Tibial artery (tissue), 4 donors: ENCODE data around the gene EMP2.
A peak's percentile ranks its signal among the peaks of the same experiment; 100 is the strongest.

Source experiments
- DNase-seq, 2 donors: peaks; one replicate each; pipeline ENCODE4 v3.0.0-alpha.2; 2019
- H3K27ac ChIP-seq, 2 donors: fragments of 200-600 bp; sonication (generic) in 1 of 2; 1 replicate in 1 of 2; 2 replicates in 1 of 2; pipeline ENCODE4 v1.5.1; 2018 to 2019; ENCODE audit warnings: mild to moderate bottlenecking in 1 of 2
- H3K27me3 ChIP-seq, 2 donors: fragments of 200-600 bp; sonication (generic) in 1 of 2; one replicate each; pipeline versions ENCODE4 v1.5.1 to v1.6.0; 2016 to 2019
- H3K36me3 ChIP-seq, 3 donors: fragments of 200-600 bp; sonication (generic) in 2 of 3; one replicate each; pipeline ENCODE4 v1.5.1; 2016 to 2019; ENCODE audit warnings: mild to moderate bottlenecking in 2 of 3
- H3K4me1 ChIP-seq, 4 donors: fragments of 200-600 bp; sonication (generic) in 2 of 4; 1 replicate in 3 of 4; 2 replicates in 1 of 4; pipeline ENCODE4 v1.5.1; 2016 to 2019
- H3K4me3 ChIP-seq, 2 donors: fragments of 200-600 bp; sonication (generic) in 1 of 2; 1 replicate in 1 of 2; 2 replicates in 1 of 2; pipeline ENCODE4 v1.5.1; 2018 to 2019; ENCODE audit warnings: mild to moderate bottlenecking in 2 of 2
- H3K9me3 ChIP-seq, 3 donors: fragments of 200-600 bp; sonication (generic) in 1 of 3; one replicate each; pipeline ENCODE4 v1.5.1; 2016 to 2019
- CTCF ChIP-seq, 2 experiments: fragments of 200-600 bp in 1 of 2; fragments of 450-650 bp in 1 of 2; IDR thresholded peaks; one replicate each; pipeline ENCODE4 v1.5.1; 2017 to 2019; ENCODE audit warnings: antibody characterized with exemption in 2 of 2, mild to moderate bottlenecking in 1 of 2, moderate library complexity in 1 of 2
- intact Hi-C: fragments of 100-400 bp; cut with DNase I; formaldehyde crosslinking; loops from one replicate; pipeline ENCODE4 v1.15.0; 2023; ENCODE audit warnings: low total_unique reads

Gene EMP2

GRCh38 chr16:10576390-10577304 is 3.8 kb downstream of the EMP2 start:
- H3K27ac ChIP-seq, result peak overlapping the region; percentile 97
- H3K27me3 ChIP-seq, result no peaks in the 10 kb centered on the region
- peaks cover 0 to 4% (median 0%) of the 10 kb centered on the region in 3 donors for H3K36me3 ChIP-seq
- H3K9me3 ChIP-seq, result no peaks in the 10 kb centered on the region
- peaks cover 0 to 56% (median 34%) of the 10 kb centered on the region in 4 donors for H3K4me1 ChIP-seq
- intact Hi-C loops, result no loop called here
- no peak for DNase-seq
- no peak for TF ChIP-seq CTCF (IDR thresholded peaks at IDR 0.05)
- peak overlapping the region; percentile 94 to 99 for H3K4me3 ChIP-seq

GRCh38 chr16:10575506-10576130 is 4.8 kb downstream of the EMP2 start:
- intact Hi-C loops, result no loop called here
- no peak for DNase-seq
- Histone ChIP-seq H3K36me3 (peaks cover 0 to 8% (median 0%) of the 10 kb centered on the region in 3 donors), H3K27me3 (no peaks in the 10 kb centered on the region), H3K27ac (peak overlapping the region in 1 of 2 donors; percentile 97), H3K9me3 (no peaks in the 10 kb centered on the region), H3K4me3 (no peak overlapping the region), H3K4me1 (peaks cover 0 to 52% (median 35%) of the 10 kb centered on the region in 4 donors)
- TF ChIP-seq CTCF (IDR thresholded peaks at IDR 0.05), result no peak

GRCh38 chr16:10572611-10573010 is 7.8 kb downstream of the EMP2 start:
- H3K9me3 ChIP-seq, result no peaks in the 10 kb centered on the region
- H3K27me3 ChIP-seq, result no peaks in the 10 kb centered on the region
- no peak for TF ChIP-seq CTCF (IDR thresholded peaks at IDR 0.05)
- no peak for DNase-seq
- no peak overlapping the region for H3K4me3 ChIP-seq
- peaks cover 0 to 8% (median 0%) of the 10 kb centered on the region in 3 donors for H3K36me3 ChIP-seq
- intact Hi-C loops, result no loop called here
- no peak overlapping the region for H3K27ac ChIP-seq
- peaks cover 0 to 60% (median 27%) of the 10 kb centered on the region in 4 donors for H3K4me1 ChIP-seq

GRCh38 chr16:10571354-10571753 is 9.0 kb downstream of the EMP2 start:
- intact Hi-C loops, result no loop called here
- peaks cover 0 to 57% (median 23%) of the 10 kb centered on the region in 4 donors for H3K4me1 ChIP-seq
- H3K27me3 ChIP-seq, result no peaks in the 10 kb centered on the region
- H3K9me3 ChIP-seq, result no peaks in the 10 kb centered on the region
- no peak for DNase-seq
- H3K36me3 ChIP-seq, result peaks cover 0 to 8% (median 0%) of the 10 kb centered on the region in 3 donors
- peak overlapping the region in 1 of 2 donors; percentile 71 for H3K27ac ChIP-seq
- no peak overlapping the region for H3K4me3 ChIP-seq
- TF ChIP-seq CTCF (IDR thresholded peaks at IDR 0.05), result no peak

DNA sequence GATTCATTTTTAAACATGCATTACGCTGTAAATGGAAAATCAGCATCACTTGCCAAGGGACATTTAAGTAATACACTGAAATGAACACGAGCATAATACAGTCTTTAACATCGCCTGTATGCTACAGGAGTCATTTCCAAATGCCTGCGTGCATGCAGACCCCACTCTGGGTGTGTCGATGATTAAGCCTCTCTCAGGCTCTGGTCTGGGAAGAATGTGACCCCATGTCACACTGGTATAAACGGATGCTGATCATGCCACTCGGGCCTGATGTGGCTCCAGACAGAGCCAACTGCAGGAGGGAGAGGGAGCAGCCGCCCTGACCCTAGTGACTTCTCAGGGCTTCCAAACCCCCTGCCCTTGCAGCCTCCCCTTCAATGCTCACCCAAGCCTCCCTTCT is 10.8 kb downstream of the EMP2 start:
- no peak for TF ChIP-seq CTCF (IDR thresholded peaks at IDR 0.05)
- Histone ChIP-seq H3K9me3 (no peaks in the 10 kb centered on the region), H3K4me3 (no peak overlapping the region), H3K27ac (peak overlapping the region; percentile 42 to 71), H3K4me1 (peaks cover 0 to 64% (median 36%) of the 10 kb centered on the region in 4 donors), H3K36me3 (peaks cover 0 to 8% (median 0%) of the 10 kb centered on the region in 3 donors), H3K27me3 (no peaks in the 10 kb centered on the region)
- DNase-seq, result no peak
- intact Hi-C loops, result no loop called here
